SK-N-SH treated with all-trans-retinoic acid at 6 μM for 48 hours (cell line): Measurements from ENCODE around the gene VPS26A.
A peak's percentile ranks its signal among the peaks of the same experiment; 100 is the strongest.
"Not testable (repeated sequence)": the region's sequence is repeated elsewhere in the genome, so short reads cannot be mapped to it uniquely, and the experiment has no call there.

Source experiments
- ATAC-seq: fragments of 200-7000 bp; cut with Tn5 transposase; 3 replicates; pipeline ENCODE4 v1.9.1; 2020; ENCODE audit warnings: mild to moderate bottlenecking, moderate library complexity
- BACH2 ChIP-seq: fragments of 250-450 bp; sonication (Bioruptor Pico); IDR thresholded peaks from 2 replicates; pipeline ENCODE4 v1.9.0; 2021; ENCODE audit warnings: mild to moderate bottlenecking, borderline replicate concordance
- CSDC2 ChIP-seq: fragments of 250-450 bp; sonication (Bioruptor Pico); IDR thresholded peaks from 2 replicates; pipeline ENCODE4 v1.5.0; 2020; ENCODE audit warnings: mild to moderate bottlenecking, moderate library complexity
- CSRNP3 ChIP-seq: fragments of 250-450 bp; sonication (Bioruptor Pico); IDR thresholded peaks from 2 replicates; pipeline ENCODE4 v1.5.1; 2021; ENCODE audit warnings: mild to moderate bottlenecking, moderate library complexity
- ESRRG ChIP-seq: fragments of 250-450 bp; sonication (Bioruptor Pico); IDR thresholded peaks from 2 replicates; pipeline ENCODE4 v1.6.1; 2021; ENCODE audit warnings: mild to moderate bottlenecking
- GLIS3 ChIP-seq: fragments of 250-450 bp; sonication (Bioruptor Pico); IDR thresholded peaks from 2 replicates; pipeline ENCODE4 v1.5.0; 2020; ENCODE audit warnings: mild to moderate bottlenecking, moderate library complexity
- ISL1 ChIP-seq: fragments of 250-450 bp; sonication (Bioruptor Pico); IDR thresholded peaks from 2 replicates; pipeline ENCODE4 v2.1.2; 2022; ENCODE audit warnings: mild to moderate bottlenecking, moderate library complexity
- OSR1 ChIP-seq: fragments of 250-450 bp; sonication (Bioruptor Pico); IDR thresholded peaks from 2 replicates; pipeline ENCODE4 v1.8.0; 2022; ENCODE audit warnings: moderate library complexity, mild to moderate bottlenecking, inconsistent platforms
- POU6F1 ChIP-seq: fragments of 250-450 bp; sonication (Bioruptor Pico); IDR thresholded peaks from 2 replicates; pipeline ENCODE4 v1.8.0; 2021; ENCODE audit warnings: low read depth, mild to moderate bottlenecking, moderate library complexity, borderline replicate concordance
- PPARA ChIP-seq: fragments of 250-450 bp; sonication (Bioruptor Pico); IDR thresholded peaks from 2 replicates; pipeline ENCODE4 v1.5.0; 2020; ENCODE audit warnings: mild to moderate bottlenecking, borderline replicate concordance
- RARB ChIP-seq: fragments of 250-450 bp; sonication (Bioruptor Pico); IDR thresholded peaks from 2 replicates; pipeline ENCODE4 v1.8.0; 2021; ENCODE audit warnings: mild to moderate bottlenecking, moderate library complexity
- SNAI2 ChIP-seq: fragments of 250-450 bp; sonication (Bioruptor Pico); IDR thresholded peaks from 2 replicates; pipeline ENCODE4 v1.5.0; 2020; ENCODE audit warnings: mild to moderate bottlenecking, moderate library complexity
- TCF4 ChIP-seq: fragments of 250-450 bp; sonication (Bioruptor Pico); IDR thresholded peaks from 2 replicates; pipeline ENCODE4 v1.8.0; 2021; ENCODE audit warnings: mild to moderate bottlenecking, moderate library complexity, borderline replicate concordance
- TOX ChIP-seq: fragments of 250-450 bp; sonication (Bioruptor Pico); IDR thresholded peaks from 2 replicates; pipeline ENCODE4 v1.8.0; 2021; ENCODE audit warnings: mild to moderate bottlenecking, moderate library complexity, borderline replicate concordance
- TSHZ2 ChIP-seq: fragments of 250-450 bp; sonication (Bioruptor Pico); IDR thresholded peaks from 2 replicates; pipeline ENCODE4 v1.5.0; 2020; ENCODE audit warnings: mild to moderate bottlenecking, moderate library complexity
- ZC3H10 ChIP-seq: fragments of 250-450 bp; sonication (Bioruptor Pico); IDR thresholded peaks from 2 replicates; pipeline ENCODE4 v1.5.1; 2021; ENCODE audit warnings: mild to moderate bottlenecking, moderate library complexity
- ZFP3 ChIP-seq: fragments of 250-450 bp; sonication (Bioruptor Pico); IDR thresholded peaks from 2 replicates; pipeline ENCODE4 v1.5.0; 2020; ENCODE audit warnings: mild to moderate bottlenecking, moderate library complexity
- ZNF565 ChIP-seq: fragments of 450-650 bp; formaldehyde crosslinking; conservative IDR thresholded peaks from 2 replicates; pipeline ENCODE4 v1.5.0; 2020; ENCODE audit warnings: low read depth, mild to moderate bottlenecking, moderate library complexity
- ZNF70 ChIP-seq: fragments of 450-650 bp; formaldehyde crosslinking; IDR thresholded peaks from 2 replicates; pipeline ENCODE4 v1.5.0; 2020; ENCODE audit warnings: mild to moderate bottlenecking, moderate library complexity
- ZNF8 ChIP-seq: fragments of 450-650 bp; formaldehyde crosslinking; IDR thresholded peaks from 2 replicates; pipeline ENCODE4 v1.5.0; 2020; ENCODE audit warnings: mild to moderate bottlenecking, moderate library complexity
- TF ChIP-seq, protein P1 (sequence below): fragments of 250-450 bp; sonication (Bioruptor Pico); IDR thresholded peaks from 2 replicates; pipeline ENCODE4 v1.5.1; 2020; ENCODE audit warnings: low read depth, mild to moderate bottlenecking, moderate library complexity

Gene VPS26A

GRCh38 chr10:69168493-69168892 is 44.5 kb downstream of the VPS26A start:
- no peak for TF ChIP-seq OSR1
- no peak for TF ChIP-seq ZNF70 (CRISPR knock-in tag)
- no peak for TF ChIP-seq PPARA (CRISPR knock-in tag)
- TF ChIP-seq ISL1, result no peak
- TF ChIP-seq ZNF8 (CRISPR knock-in tag), result no peak
- TF ChIP-seq RARB (CRISPR knock-in tag), result no peak
- no peak for TF ChIP-seq ESRRG (CRISPR knock-in tag)
- no peak for TF ChIP-seq ZNF565 (CRISPR knock-in tag)
- TF ChIP-seq GLIS3 (CRISPR knock-in tag), result no peak
- no peak for TF ChIP-seq TCF4 (CRISPR knock-in tag)

GRCh38 chr10:69172241-69172982 is 48.4 kb downstream of the VPS26A start:
- TF ChIP-seq TSHZ2 (CRISPR knock-in tag), result no peak
- TF ChIP-seq POU6F1 (CRISPR knock-in tag), result no peak
- no peak for TF ChIP-seq ZFP3 (CRISPR knock-in tag)
- TF ChIP-seq CSDC2 (CRISPR knock-in tag), result no peak
- TF ChIP-seq SNAI2 (CRISPR knock-in tag), result no peak
- no peak for TF ChIP-seq BACH2 (CRISPR knock-in tag)
- no peak for TF ChIP-seq PPARA (CRISPR knock-in tag)
- TF ChIP-seq CSRNP3, result no peak
- TF ChIP-seq OSR1, result no peak
- no peak for ATAC-seq

More at GRCh38 chr10:69168493-69168892, 44.5 kb downstream of the VPS26A start:
- ATAC-seq, result no peak

DNA sequence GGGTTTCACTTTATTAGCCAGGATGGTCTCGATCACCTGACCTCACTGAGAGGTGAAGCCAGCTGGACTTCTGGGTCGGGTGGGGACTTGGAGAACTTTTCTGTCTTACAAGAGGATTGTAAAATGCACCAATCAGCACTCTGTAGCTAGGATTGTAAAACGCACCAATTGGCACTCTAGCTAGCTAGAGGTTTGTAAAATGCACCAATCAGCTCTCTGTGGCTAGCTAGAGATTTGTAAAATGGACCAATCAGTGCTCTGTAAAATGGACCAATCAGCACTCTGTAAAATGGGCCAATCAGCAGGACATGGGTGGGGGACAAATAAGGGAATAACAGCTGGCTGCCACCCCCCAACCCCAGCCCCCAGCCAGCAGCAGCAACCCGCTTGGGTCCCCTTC is 51.3 kb downstream of the VPS26A start:
- not testable (repeated sequence) for ATAC-seq

DNA sequence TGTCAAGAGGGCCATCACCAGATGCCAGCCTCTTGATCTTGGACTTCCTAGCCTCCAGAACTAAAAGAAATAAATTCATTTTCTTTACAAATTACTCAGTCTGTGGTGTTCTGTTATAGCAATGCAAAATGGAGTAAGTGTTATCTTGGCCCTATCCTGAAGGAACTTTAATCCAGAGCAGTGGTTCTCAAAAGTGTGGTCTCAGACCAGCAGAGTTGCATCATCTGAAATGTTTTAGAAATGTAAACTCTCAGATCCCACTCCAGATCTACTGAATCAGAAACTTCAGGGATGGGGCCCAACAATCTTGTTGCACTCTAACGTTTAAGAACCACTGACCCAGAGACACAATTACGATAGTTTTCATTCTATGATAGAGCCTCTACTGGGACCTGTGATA is 52.8 kb downstream of the VPS26A start:
- TF ChIP-seq ZFP3 (CRISPR knock-in tag) (no peak), GLIS3 (CRISPR knock-in tag) (no peak), PPARA (CRISPR knock-in tag) (no peak), TOX (CRISPR knock-in tag) (no peak)
- TF ChIP-seq, all 23 proteins: peak for 0
- no peak for ATAC-seq

DNA sequence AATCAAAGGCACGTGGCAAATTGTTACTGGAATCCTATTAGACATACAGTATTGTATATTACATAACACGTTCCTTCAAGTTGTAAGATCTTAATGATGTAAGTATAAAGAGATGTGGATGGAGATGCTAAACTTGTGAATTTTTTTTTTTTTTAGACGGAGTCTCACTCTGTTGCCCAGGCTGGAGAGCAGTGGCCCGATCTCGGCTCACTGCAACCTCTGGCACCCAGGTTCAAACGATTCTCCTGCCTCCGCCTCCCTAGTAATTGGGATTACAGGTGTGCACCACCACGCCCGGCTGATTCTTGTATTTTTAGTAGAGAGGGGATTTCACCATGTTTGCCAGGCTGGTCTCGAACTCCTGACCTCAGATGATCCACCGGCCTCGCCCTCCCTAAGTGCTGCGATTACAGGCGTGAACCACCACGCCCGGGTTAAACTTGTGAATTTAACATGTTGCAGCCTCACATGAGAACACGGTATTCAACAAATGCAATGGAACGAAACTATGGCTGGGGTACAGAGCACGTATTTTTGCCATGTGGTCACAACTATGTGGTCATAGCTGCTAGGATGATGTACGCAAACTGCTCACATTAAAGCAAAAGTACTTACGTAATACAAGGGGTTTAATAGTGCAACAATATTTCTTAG is 55.2 kb downstream of the VPS26A start:
- TF ChIP-seq TCF4 (CRISPR knock-in tag) (no peak), BACH2 (CRISPR knock-in tag) (no peak), RARB (CRISPR knock-in tag) (no peak), ZFP3 (CRISPR knock-in tag) (no peak), ISL1 (no peak), ZNF565 (CRISPR knock-in tag) (no peak), TSHZ2 (CRISPR knock-in tag) (no peak), GLIS3 (CRISPR knock-in tag) (no peak), ZC3H10 (no peak), POU6F1 (CRISPR knock-in tag) (no peak)
- TF ChIP-seq, protein P1, sequence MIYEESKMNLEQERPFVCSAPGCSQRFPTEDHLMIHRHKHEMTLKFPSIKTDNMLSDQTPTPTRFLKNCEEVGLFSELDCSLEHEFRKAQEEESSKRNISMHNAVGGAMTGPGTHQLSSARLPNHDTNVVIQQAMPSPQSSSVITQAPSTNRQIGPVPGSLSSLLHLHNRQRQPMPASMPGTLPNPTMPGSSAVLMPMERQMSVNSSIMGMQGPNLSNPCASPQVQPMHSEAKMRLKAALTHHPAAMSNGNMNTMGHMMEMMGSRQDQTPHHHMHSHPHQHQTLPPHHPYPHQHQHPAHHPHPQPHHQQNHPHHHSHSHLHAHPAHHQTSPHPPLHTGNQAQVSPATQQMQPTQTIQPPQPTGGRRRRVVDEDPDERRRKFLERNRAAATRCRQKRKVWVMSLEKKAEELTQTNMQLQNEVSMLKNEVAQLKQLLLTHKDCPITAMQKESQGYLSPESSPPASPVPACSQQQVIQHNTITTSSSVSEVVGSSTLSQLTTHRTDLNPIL (CRISPR knock-in tag), result no peak; the same call in 1 of the 2 replicates
- TF ChIP-seq, all 23 proteins: peak for 0
- peak; percentile 56 for ATAC-seq
